Measurements from ENCODE around the gene PAIP2B.
"Not testable (repeated sequence)": the region's sequence is repeated elsewhere in the genome, so short reads cannot be mapped to it uniquely, and the experiment has no call there.

Gene PAIP2B

GRCh38 chr2:71216501-71216900, 10.4 kb downstream of the PAIP2B start:
- DNase-seq (ENCODE audit: low spot score): no peak

- no peak for DNase-seq (ENCODE audit: low spot score)
Observed at GRCh38 chr2:71215447-71215846, 11.5 kb downstream of the PAIP2B start.

DNA sequence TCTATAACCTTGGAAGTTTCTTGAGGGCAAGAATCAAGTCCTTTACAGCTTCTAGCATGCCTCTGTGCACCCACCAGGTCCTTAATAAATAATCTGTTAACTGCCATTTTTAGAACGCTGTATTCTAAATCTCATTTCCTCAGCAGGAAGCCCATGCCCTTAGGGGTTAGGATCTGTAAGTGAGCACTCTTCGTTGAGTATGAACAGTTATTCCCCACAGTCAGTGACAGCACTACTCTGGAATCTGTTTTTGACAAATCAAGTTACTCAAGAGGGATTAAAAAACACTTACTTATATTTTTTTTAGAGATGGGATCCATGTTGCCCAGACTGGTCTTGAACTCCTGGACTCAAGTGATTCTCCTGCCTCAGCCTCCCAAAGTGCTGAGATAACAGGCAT, 14.6 kb downstream of the PAIP2B start:
- no peak for DNase-seq (ENCODE audit: low spot score)

DNA sequence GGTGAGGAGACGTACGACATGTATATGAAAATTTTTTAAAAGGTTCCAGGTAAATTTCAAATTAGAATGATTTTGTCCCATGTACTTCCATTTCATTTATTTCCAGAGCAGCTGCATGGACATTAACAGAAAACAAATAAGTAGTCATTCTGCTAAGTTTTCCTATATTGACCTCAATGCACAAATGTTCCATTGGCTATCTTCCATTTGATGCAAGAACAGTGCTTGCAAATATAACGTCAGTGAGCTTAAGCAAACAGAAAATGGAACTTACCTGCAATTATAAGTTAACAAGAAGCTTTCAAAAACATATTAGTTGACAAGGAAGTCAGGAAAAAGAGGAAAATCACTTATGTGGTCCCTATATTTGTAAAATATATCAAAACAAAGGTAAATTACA, 16.6 kb downstream of the PAIP2B start:
- DNase-seq (ENCODE audit: low spot score): no peak

- no peak for DNase-seq (ENCODE audit: low spot score)
Observed at GRCh38 chr2:71208756-71209155, 18.1 kb downstream of the PAIP2B start.

DNA sequence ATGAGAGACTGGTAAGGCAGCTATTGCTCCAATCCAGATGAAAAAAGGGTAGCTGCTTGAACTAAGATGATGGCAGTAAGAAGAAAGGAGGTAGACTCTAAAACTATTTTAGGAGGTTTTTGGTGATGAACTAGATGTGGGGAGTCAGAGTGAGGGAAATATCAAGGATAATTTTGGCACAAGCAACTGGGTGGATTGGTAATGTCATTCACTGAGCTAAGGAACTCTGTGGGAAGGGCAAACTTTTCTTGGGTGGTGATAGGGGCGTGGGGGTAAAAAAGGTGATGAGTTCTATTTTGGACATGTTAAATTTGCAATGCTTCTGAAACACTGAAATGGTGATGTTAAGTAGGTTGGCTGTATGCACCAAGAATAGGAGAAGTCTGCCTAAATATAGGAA, 19.3 kb downstream of the PAIP2B start:
- no peak for DNase-seq (ENCODE audit: low spot score)

DNA sequence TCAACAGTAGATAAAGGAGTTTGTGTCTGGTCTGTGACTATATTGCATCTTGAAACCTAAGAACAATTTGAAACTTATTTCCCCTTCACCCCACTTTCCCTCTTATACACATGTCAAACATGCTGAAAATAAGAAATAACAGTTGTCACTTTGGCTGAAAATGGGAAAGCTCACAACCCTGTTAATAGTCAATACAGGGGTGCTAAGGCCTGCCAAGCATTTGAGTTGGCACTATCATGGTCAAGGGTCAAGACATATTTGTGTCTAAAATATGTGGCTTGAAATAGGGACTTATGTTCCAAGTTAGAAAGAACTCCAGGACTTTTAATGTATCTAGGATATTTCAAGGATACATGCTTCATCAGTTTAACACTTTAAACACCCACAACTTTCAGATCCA, 20.6 kb downstream of the PAIP2B start:
- DNase-seq (ENCODE audit: low spot score): no peak

DNA sequence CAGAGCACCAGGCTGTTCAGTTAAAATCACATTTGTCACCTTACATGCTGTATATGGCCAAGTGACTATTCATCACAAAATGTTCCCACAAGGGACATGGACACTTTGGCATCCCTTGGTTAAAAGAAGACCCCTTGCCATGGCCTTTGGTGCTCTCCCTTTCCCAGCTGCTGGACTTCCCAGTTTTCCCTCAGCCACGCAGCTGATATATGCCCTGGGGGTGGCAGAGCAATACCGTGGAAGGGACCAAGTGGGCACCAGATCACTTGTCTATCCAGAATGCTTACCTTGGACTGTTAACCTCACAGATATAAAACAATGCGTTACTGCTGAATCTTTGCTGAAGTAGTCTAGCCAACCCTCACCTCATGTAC, 35.3 kb downstream of the PAIP2B start:
- DNase-seq (ENCODE audit: low spot score): no peak

DNA sequence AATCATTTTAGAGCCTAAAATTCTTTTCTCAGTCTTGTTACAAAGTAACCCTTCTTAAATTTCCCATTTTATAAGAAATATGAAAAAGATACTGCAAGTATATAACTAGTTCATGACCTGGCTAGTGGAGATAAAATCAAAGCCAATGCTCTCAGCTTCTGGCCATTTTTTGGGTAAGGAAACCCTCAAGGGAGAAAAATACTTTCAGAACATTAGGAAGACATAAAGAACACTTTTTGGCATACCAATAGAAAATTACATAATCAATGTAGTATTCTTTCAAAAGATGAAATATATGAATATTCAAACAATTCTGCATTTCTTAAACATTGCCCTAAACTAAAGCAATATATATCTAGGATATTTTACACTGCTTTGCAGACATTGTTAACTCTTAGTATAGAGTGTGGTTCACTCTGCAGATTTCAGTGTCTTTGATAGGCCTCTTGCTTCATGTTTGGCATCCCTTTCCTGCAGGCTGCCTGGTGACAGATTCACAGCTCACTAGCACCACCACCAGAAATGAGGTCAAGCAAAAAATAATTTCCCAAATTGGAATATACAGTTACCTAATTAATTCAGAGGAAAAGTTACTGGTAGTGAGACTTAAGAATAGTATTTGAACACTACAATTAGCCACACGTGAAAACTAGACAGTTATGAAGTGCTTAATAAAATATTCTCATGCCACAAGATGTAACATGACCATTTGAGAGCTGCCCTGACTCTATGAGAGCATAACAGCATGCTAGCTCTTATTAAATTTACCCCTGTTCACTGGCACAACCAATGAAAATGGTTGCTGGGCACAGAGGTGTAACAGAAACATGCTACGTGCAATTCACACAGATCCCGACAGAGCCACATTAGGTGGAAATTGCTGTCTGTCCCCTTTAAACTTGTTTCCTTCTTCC, 36.0 kb downstream of the PAIP2B start:
- no peak for DNase-seq (ENCODE audit: low spot score)

DNA sequence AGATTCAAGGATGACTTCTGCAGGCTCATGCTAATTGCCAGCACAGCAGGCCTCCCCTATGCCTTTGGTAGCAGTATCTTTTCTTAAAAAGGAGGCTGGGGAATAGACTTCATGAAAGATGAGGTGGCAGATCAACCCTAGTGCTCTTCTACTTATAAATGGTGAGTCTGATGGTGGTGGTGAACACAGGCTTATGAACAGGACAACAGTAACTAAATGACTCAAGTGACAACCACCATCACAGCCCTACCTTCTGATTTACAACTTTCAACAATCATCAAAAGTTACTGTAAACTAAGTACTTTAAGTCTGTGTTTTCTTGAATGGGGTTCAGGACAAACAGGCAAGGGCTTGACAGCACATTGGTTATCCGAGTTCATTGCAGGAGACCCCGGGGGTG, 39.3 kb downstream of the PAIP2B start:
- DNase-seq (ENCODE audit: low spot score): no peak

- no peak for DNase-seq (ENCODE audit: low spot score)
Observed at GRCh38 chr2:71186973-71187372, 39.9 kb downstream of the PAIP2B start.

GRCh38 chr2:71183306-71184115, 43.4 kb downstream of the PAIP2B start:
- DNase-seq (ENCODE audit: low spot score): not testable (repeated sequence)

DNA sequence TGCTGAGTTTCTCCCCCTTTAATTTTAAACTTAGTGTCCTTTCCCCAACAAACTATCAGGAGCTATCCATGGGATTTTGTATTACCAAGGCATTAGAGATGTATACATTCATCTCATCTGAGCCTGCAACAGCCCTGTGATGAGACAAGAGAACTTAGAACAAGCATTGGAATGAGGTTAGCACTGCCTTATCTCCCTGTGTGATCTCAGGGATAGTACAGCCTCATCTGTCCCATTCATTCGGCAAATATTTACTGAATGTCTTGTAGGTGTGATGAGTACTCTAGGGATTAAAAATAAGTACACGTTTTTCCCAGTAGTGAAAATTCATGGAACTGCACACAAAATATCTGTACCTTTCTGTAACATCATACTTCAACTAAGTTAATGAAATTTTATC, 45.6 kb downstream of the PAIP2B start:
- no peak for DNase-seq (ENCODE audit: low spot score)

- DNase-seq (ENCODE audit: low spot score): not testable (repeated sequence)
Observed at GRCh38 chr2:71178836-71179235, 48.1 kb downstream of the PAIP2B start.

- no peak for DNase-seq (ENCODE audit: low spot score)
Observed at GRCh38 chr2:71174207-71174606, 52.7 kb downstream of the PAIP2B start.

- DNase-seq (ENCODE audit: low spot score): no peak
Observed at GRCh38 chr2:71173096-71173495, 53.8 kb downstream of the PAIP2B start.

GRCh38 chr2:71166812-71167211, 60.1 kb downstream of the PAIP2B start:
- DNase-seq (ENCODE audit: low spot score): no peak

DNA sequence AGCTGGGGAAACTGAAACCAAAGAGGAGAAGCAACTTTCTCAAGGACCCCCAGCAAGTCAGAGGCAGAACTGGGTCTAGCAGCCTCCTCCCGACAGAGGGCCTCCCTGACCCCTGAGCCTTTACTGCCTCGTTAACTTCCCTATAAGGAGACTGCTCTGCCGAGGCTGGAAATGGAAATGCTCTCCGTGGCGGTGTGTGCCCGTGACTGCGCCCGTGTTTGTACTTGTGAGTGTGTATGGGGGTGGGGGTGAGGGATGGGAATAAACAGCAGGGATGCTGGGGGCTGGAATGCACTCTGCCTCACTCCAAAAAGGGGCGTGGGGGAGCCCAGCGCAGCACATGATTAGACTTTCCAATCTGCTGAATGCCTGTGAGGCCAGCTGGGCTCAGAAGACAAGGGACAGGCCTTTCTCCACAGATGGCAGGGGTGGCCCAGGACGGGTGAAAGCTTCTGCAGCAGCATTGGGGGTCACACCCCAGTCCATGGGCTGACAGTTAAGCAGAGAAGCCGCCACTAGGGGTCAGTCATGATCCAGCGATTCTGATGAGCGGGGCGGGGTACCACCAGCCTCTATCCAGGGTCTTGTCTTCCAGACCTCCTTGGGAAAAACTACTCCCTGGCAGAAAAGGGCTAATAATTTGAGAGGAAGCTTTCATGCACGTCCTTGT, 69.6 kb downstream of the PAIP2B start:
- DNase-seq (ENCODE audit: low spot score): peak; percentile 88

GRCh38 chr2:71156573-71156972, 70.3 kb downstream of the PAIP2B start:
- DNase-seq (ENCODE audit: low spot score): no peak

DNA sequence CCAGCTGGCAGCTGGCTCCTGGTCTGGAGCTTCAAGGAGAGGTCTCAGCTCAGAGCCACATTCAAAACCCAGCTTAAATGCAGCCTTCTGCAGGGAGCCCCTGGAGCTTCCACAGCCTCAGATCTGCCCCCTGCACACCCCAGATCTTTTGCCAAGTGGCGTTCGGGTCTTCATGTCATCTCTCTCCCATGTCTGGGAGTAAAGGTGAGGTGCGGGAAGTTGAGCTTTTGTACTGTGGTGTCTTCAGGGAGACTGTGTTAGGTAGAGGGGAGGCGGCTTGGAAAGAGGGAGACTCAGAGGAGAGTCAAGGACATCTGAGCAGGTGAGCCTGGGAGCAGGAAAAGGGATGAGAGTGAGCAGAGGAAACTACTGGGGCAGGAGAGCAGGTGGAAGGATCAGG, 71.1 kb downstream of the PAIP2B start:
- no peak for DNase-seq (ENCODE audit: low spot score)

DNA sequence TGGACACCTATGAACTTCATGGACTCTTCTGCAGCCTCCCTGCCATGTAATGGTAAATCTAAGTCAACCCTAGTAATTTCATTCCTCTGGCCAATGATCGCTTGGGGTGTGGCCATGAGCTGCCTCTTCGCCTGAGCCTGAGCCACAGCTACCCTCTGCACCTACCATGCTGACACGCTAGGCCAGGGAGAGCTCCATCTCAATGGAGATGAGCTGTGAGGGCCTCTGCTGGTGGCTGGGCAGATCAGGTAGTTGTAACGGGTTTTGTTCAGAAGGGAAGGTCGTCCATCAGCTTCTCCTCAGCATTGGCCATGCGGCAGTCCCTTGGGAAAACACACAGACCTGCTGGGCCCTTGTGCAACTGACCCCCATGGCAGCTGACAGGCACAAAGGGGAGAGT, 72.1 kb downstream of the PAIP2B start:
- DNase-seq (ENCODE audit: low spot score): no peak

DNA sequence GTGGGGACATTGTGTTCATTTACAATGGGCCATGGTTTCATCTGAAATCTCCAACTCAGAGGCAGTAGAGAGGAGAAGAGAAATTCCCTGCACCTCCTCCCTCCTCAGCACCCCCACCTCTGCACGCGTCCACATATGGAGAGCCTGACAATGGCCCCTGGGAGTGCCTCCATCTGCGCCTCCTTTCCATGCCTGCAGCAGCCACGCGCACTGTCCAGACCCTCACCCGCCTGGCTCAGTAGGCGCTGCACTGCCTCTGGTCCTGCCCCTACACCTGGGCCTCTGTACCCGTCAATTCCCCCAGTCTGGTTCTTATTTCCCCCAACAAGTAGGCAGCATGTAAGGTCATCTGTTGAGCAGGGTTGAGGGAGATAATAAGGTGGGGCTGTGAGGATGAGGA, 72.6 kb downstream of the PAIP2B start:
- no peak for DNase-seq (ENCODE audit: low spot score)

Measured in ecto neural progenitor cell (in vitro differentiated cells).